IgD-negative memory B cell (primary cell): ENCODE data around the gene ATRN. TPM values are rescaled to one million over a fixed set of nuclear protein-coding genes. Genes with fewer than 3 reads are reported as not detected.
A peak's percentile ranks its signal among the peaks of the same experiment; 100 is the strongest.

ENCODE experiments used
- H3K27ac Mint-ChIP-seq, 3 donors: one replicate each; pipeline ENCODE4 v1.8.0; 2020 to 2022; ENCODE audit warnings: mild to moderate bottlenecking in 3 of 3, mixed read lengths in 3 of 3, moderate library complexity in 1 of 3
- H3K27me3 Mint-ChIP-seq: one replicate; pipeline ENCODE4 v1.8.0; 2021; ENCODE audit warnings: mixed read lengths
- H3K36me3 Mint-ChIP-seq: one replicate; pipeline ENCODE4 v1.8.0; 2020; ENCODE audit warnings: mild to moderate bottlenecking, mixed read lengths
- H3K4me1 Mint-ChIP-seq, 3 donors: one replicate each; pipeline ENCODE4 v1.8.0; 2020 to 2022; ENCODE audit warnings: mixed read lengths in 3 of 3, mild to moderate bottlenecking in 1 of 3
- H3K4me3 Mint-ChIP-seq, 4 donors: one replicate each; pipeline ENCODE4 v1.8.0; 2020 to 2022; ENCODE audit warnings: mild to moderate bottlenecking in 4 of 4, mixed read lengths in 4 of 4, moderate library complexity in 3 of 4
- H3K9me3 Mint-ChIP-seq, 3 donors: one replicate each; pipeline ENCODE4 v1.8.0; 2020 to 2021; ENCODE audit warnings: mixed read lengths in 3 of 3, mild to moderate bottlenecking in 1 of 3
- polyA plus RNA-seq: library from polyadenylated mRNA; unstranded; fragments of 300-500 nt; fragmentation: Illumina TruSeq; gene quantifications from one replicate; pipeline ENCODE4 v1.2.3, GENCODE V29; 2021

The ATRN gene
- polyA plus RNA-seq, 1 donor from 2014 or later = 7.7 TPM

GRCh38 chr20:3559231-3559630 lies 88.4 kb downstream of the ATRN start:
- no peaks in the 10 kb centered on the region for H3K9me3 Mint-ChIP-seq
- peak overlapping the region in 1 of 4 donors; percentile 77 for H3K4me3 Mint-ChIP-seq
- H3K27me3 Mint-ChIP-seq = no peaks in the 10 kb centered on the region
- H3K27ac Mint-ChIP-seq = no peak overlapping the region
- H3K36me3 Mint-ChIP-seq = peaks cover 5% of the 10 kb centered on the region
- H3K4me1 Mint-ChIP-seq = peaks cover 5 to 8% (median 8%) of the 10 kb centered on the region in 3 donors

- Mint-ChIP-seq H3K27me3 (no peaks in the 10 kb centered on the region), H3K9me3 (no peaks in the 10 kb centered on the region), H3K4me3 (no peak overlapping the region), H3K36me3 (peaks cover 5% of the 10 kb centered on the region), H3K4me1 (peaks cover 5 to 8% (median 8%) of the 10 kb centered on the region in 3 donors), H3K27ac (no peak overlapping the region)
Measured at GRCh38 chr20:3559637-3560036, 88.8 kb downstream of the ATRN start.

DNA sequence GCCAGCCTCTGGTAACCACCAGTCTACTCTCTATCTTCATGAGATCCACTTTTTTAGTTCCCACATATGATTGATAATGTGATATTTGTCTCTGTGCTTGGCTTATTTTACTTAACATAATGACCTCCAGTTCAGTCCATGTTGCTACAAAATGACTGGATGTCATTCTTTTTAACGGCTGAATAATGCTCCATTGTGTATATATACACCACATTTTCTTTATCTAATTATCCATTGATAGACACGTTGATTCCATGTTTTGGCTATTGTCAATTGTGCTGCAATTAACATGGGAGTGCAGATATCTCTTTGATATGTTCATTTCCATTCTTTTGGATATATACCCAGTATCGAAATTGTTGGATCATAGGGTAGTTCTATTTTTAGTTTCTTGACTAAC lies 89.3 kb downstream of the ATRN start:
- H3K4me1 Mint-ChIP-seq = peaks cover 5 to 8% (median 8%) of the 10 kb centered on the region in 3 donors

GRCh38 chr20:3560578-3560977 lies 89.8 kb downstream of the ATRN start:
- H3K9me3 Mint-ChIP-seq = no peaks in the 10 kb centered on the region
- H3K27ac Mint-ChIP-seq = no peak overlapping the region
- H3K4me3 Mint-ChIP-seq = no peak overlapping the region
- H3K27me3 Mint-ChIP-seq = no peaks in the 10 kb centered on the region
- peaks cover 5% of the 10 kb centered on the region for H3K36me3 Mint-ChIP-seq
- peaks cover 5 to 8% (median 8%) of the 10 kb centered on the region in 3 donors for H3K4me1 Mint-ChIP-seq

More for the DNA sequence above, 89.3 kb downstream of the ATRN start:
- no peak overlapping the region for H3K27ac Mint-ChIP-seq
- H3K27me3 Mint-ChIP-seq = no peaks in the 10 kb centered on the region
- H3K9me3 Mint-ChIP-seq = no peaks in the 10 kb centered on the region
- H3K4me3 Mint-ChIP-seq = no peak overlapping the region
- H3K36me3 Mint-ChIP-seq = peaks cover 5% of the 10 kb centered on the region

- peaks cover 7% of the 10 kb centered on the region for H3K36me3 Mint-ChIP-seq
- H3K27me3 Mint-ChIP-seq = no peaks in the 10 kb centered on the region
- peaks cover 5 to 8% (median 8%) of the 10 kb centered on the region in 3 donors for H3K4me1 Mint-ChIP-seq
- H3K4me3 Mint-ChIP-seq = no peak overlapping the region
- no peak overlapping the region for H3K27ac Mint-ChIP-seq
- no peaks in the 10 kb centered on the region for H3K9me3 Mint-ChIP-seq
Measured at GRCh38 chr20:3563133-3563532, 92.3 kb downstream of the ATRN start.

- peaks cover 5 to 8% (median 8%) of the 10 kb centered on the region in 3 donors for H3K4me1 Mint-ChIP-seq
- H3K9me3 Mint-ChIP-seq = no peaks in the 10 kb centered on the region
- peaks cover 8% of the 10 kb centered on the region for H3K36me3 Mint-ChIP-seq
- H3K27me3 Mint-ChIP-seq = no peaks in the 10 kb centered on the region
- peak overlapping the region in 1 of 3 donors; percentile 47 for H3K27ac Mint-ChIP-seq
- no peak overlapping the region for H3K4me3 Mint-ChIP-seq
Measured at GRCh38 chr20:3563548-3564177, 92.8 kb downstream of the ATRN start.

GRCh38 chr20:3565851-3566250 lies 95.0 kb downstream of the ATRN start:
- H3K36me3 Mint-ChIP-seq = peaks cover 9% of the 10 kb centered on the region
- no peak overlapping the region for H3K4me3 Mint-ChIP-seq
- H3K4me1 Mint-ChIP-seq = no peaks in the 10 kb centered on the region
- H3K27me3 Mint-ChIP-seq = no peaks in the 10 kb centered on the region
- no peak overlapping the region for H3K27ac Mint-ChIP-seq
- H3K9me3 Mint-ChIP-seq = no peaks in the 10 kb centered on the region

- Mint-ChIP-seq H3K36me3 (peaks cover 6% of the 10 kb centered on the region), H3K9me3 (no peaks in the 10 kb centered on the region), H3K27me3 (no peaks in the 10 kb centered on the region), H3K27ac (peak overlapping the region in 1 of 3 donors; percentile 57), H3K4me3 (no peak overlapping the region), H3K4me1 (no peaks in the 10 kb centered on the region)
Measured at GRCh38 chr20:3572151-3572550, 101.3 kb downstream of the ATRN start.

DNA sequence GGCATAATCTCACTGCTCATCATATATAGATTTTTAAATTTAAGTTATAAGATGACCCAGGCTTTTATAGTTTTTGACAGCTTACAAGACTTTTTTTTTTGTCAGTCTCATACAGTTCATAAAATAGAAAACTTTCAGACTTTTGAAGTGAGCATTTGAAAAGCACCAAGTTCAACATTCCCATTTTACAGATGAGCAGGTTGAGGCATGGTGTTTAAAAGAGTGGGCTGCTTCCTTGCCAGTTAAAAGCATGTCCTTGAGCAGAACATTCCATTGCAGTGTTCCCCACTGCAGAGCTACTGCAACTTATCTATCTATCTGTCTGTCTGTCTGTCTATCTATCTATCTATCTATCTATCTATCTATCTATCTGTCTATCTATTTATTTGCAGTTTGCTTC lies 105.5 kb downstream of the ATRN start:
- Mint-ChIP-seq H3K4me3 (no peak overlapping the region), H3K27ac (no peak overlapping the region), H3K36me3 (peaks cover 9% of the 10 kb centered on the region), H3K27me3 (no peaks in the 10 kb centered on the region), H3K9me3 (no peaks in the 10 kb centered on the region), H3K4me1 (no peaks in the 10 kb centered on the region)

- peaks cover 10% of the 10 kb centered on the region for H3K36me3 Mint-ChIP-seq
- no peak overlapping the region for H3K27ac Mint-ChIP-seq
- H3K4me1 Mint-ChIP-seq = no peaks in the 10 kb centered on the region
- no peaks in the 10 kb centered on the region for H3K27me3 Mint-ChIP-seq
- no peak overlapping the region for H3K4me3 Mint-ChIP-seq
- no peaks in the 10 kb centered on the region for H3K9me3 Mint-ChIP-seq
Measured at GRCh38 chr20:3577366-3577765, 106.5 kb downstream of the ATRN start.

DNA sequence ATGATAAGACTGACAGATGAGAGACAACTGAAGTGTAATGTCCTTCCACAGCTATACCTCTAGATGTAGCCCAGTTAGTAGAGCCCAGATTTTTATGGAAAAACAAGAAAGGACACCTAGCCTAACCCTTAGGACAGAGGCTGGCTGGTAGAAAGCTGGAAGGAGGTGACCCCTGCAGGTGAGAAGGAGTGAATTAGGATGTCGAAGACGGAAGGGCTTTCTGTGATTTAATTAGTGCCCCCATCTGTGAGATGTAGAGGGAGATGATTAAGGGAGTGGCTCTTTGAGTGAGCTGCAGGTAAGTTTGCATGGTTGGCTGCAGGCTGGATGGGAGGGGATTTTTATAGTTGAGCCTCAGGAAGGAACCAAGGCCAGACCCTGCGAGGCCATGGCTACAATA lies 109.6 kb downstream of the ATRN start:
- no peak overlapping the region for H3K4me3 Mint-ChIP-seq
- H3K36me3 Mint-ChIP-seq = peaks cover 15% of the 10 kb centered on the region
- no peaks in the 10 kb centered on the region for H3K4me1 Mint-ChIP-seq
- H3K27me3 Mint-ChIP-seq = no peaks in the 10 kb centered on the region
- H3K9me3 Mint-ChIP-seq = no peaks in the 10 kb centered on the region
- H3K27ac Mint-ChIP-seq = peak overlapping the region in 1 of 3 donors; percentile 57

DNA sequence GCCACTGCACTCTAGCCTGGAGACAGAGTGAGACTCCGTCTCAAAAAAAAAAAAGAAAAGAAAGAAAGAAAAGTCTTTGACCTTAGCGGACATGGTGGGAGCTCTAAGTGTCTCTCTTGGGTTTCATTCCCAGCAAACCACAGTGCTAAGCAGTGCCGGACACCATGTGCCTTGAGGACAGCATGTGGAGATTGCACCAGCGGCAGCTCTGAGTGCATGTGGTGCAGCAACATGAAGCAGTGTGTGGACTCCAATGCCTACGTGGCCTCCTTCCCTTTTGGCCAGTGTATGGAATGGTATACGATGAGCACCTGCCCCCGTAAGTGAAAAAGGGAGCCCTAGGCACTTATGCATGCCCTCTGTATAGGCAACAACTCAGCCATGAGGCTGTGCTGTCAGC lies 112.9 kb downstream of the ATRN start:
- Mint-ChIP-seq H3K9me3 (no peaks in the 10 kb centered on the region), H3K27me3 (no peaks in the 10 kb centered on the region), H3K36me3 (peaks cover 29% of the 10 kb centered on the region), H3K4me1 (no peaks in the 10 kb centered on the region), H3K4me3 (no peak overlapping the region), H3K27ac (no peak overlapping the region)

- H3K4me1 Mint-ChIP-seq = no peaks in the 10 kb centered on the region
- peaks cover 26% of the 10 kb centered on the region for H3K36me3 Mint-ChIP-seq
- H3K4me3 Mint-ChIP-seq = no peak overlapping the region
- H3K9me3 Mint-ChIP-seq = no peaks in the 10 kb centered on the region
- H3K27me3 Mint-ChIP-seq = no peaks in the 10 kb centered on the region
- H3K27ac Mint-ChIP-seq = no peak overlapping the region
Measured at GRCh38 chr20:3586093-3586492, 115.3 kb downstream of the ATRN start.

- peaks cover 24% of the 10 kb centered on the region for H3K36me3 Mint-ChIP-seq
- no peaks in the 10 kb centered on the region for H3K27me3 Mint-ChIP-seq
- no peaks in the 10 kb centered on the region for H3K4me1 Mint-ChIP-seq
- no peaks in the 10 kb centered on the region for H3K9me3 Mint-ChIP-seq
- no peak overlapping the region for H3K4me3 Mint-ChIP-seq
- H3K27ac Mint-ChIP-seq = no peak overlapping the region
Measured at GRCh38 chr20:3590164-3590563, 119.3 kb downstream of the ATRN start.

- Mint-ChIP-seq H3K4me3 (no peak overlapping the region), H3K9me3 (no peaks in the 10 kb centered on the region), H3K36me3 (peaks cover 16% of the 10 kb centered on the region), H3K27ac (peak overlapping the region in 1 of 3 donors; percentile 58), H3K27me3 (no peaks in the 10 kb centered on the region), H3K4me1 (no peaks in the 10 kb centered on the region)
Measured at GRCh38 chr20:3592931-3593330, 122.1 kb downstream of the ATRN start.

DNA sequence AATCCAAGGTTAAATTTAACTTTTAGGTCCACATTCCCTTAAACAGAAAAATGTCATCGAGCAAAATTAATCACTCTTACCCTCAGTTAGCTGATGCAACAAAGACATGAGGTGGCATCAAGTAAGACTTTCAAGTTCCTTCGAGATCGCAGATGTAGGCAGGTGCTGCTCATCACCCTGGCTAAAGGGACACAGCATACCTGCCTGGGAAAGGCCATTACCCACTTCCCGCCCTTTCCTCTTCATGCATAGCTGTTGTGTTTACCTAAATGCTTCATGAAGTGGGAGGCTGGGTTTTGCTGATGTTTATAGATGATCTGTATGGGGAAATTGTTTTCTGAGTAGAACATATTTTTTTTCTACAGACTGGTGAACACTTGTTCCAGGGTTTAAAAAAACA lies 124.7 kb downstream of the ATRN start:
- H3K9me3 Mint-ChIP-seq = no peaks in the 10 kb centered on the region
- peaks cover 16% of the 10 kb centered on the region for H3K36me3 Mint-ChIP-seq
- H3K27ac Mint-ChIP-seq = no peak overlapping the region
- H3K4me3 Mint-ChIP-seq = no peak overlapping the region
- H3K4me1 Mint-ChIP-seq = no peaks in the 10 kb centered on the region
- no peaks in the 10 kb centered on the region for H3K27me3 Mint-ChIP-seq
